Smooth muscle cell of trachea (primary cell): ENCODE data around the gene FAM9C. TPM values are rescaled to one million over a fixed set of nuclear protein-coding genes. Genes with fewer than 3 reads are reported as not detected.

Source experiments
- total RNA-seq: library from RNA; depleted of rRNA; stranded (reverse); fragments of >200 nt; gene quantifications from 2 replicates; pipeline ENCODE4 v1.2.1, GENCODE V29; 2014

FAM9C gene
- under 0.01 TPM in 1 of 2 replicates, not detected in the other for total RNA-seq

GRCh38 chrX:13044441-13044840 is at the start of gene FAM9C:
Gene FAM9C, minus strand, starts transcription at chrX:13044620. Its CDS starts 831 bp downstream, at chrX:13043789.

Other genes with a start within 250 kb of the FAM9C start
- not detected in 2 replicates for gene TLR7, start 177.5 kb downstream of the FAM9C start, total RNA-seq
- not detected in 2 replicates for gene TLR8, start 138.0 kb downstream of the FAM9C start, total RNA-seq
- 9,264 and 10,235 TPM in 2 replicates for gene TMSB4X, start 69.5 kb downstream of the FAM9C start, total RNA-seq